ENCODE data around the gene PPIE. TPM values are rescaled to one million over a fixed set of nuclear protein-coding genes. Genes with fewer than 3 reads are reported as not detected.

PPIE gene
- total and polyA plus RNA-seq, 2 of the 8 experiments (the other 6 are each of a cell fraction or from before 2014, with no cell fraction given): 38.9 to 56.1 TPM

- CTCF ChIA-PET (ENCODE audit: partially characterized antibody): interaction anchor here (1.7 to 2.0 kb wide), 3 partner anchors 10 to 34 kb away, joined by 4 to 7 read pairs (median 4); partner anchors contain the start of gene PPIE
- no peak overlapping the region for H3K14ac ChIP-seq (ENCODE audit: insufficient read length)
- no peak overlapping the region for H3K9ac ChIP-seq (replicated peaks in 1 of 4; ENCODE audit: extremely low read depth in 1 of 4, low read depth in 3 of 4, low read length in 3 of 4)
- no peaks in the 10 kb centered on the region for H3K9me3 ChIP-seq (ENCODE audit: insufficient read depth in 2 of 2, low read depth in 1 of 2, low read length in 1 of 2)
- TF ChIP-seq CBX5 (IDR thresholded peaks at IDR 0.05; ENCODE audit: low read depth, low read length): no peak
- no peak for TF ChIP-seq TCF12 (IDR thresholded peaks at IDR 0.05; ENCODE audit: low read depth, low read length)
- TF ChIP-seq E2F6 (IDR thresholded peaks at IDR 0.05): no peak
- TF ChIP-seq HDAC6 (IDR thresholded peaks at IDR 0.05; ENCODE audit: low read depth, low read length): no peak
- no peak for TF ChIP-seq SUZ12 (IDR thresholded peaks at IDR 0.05; ENCODE audit: low read length)
- TF ChIP-seq EGR1 (IDR thresholded peaks at IDR 0.05; ENCODE audit: borderline replicate concordance, low read depth, low read length): no peak
- no peak for TF ChIP-seq TAF1 (IDR thresholded peaks at IDR 0.05; ENCODE audit: low read depth, low read length)
- no peak for TF ChIP-seq EP300 (IDR thresholded peaks at IDR 0.05; ENCODE audit: borderline replicate concordance in 1 of 2, low read depth in 2 of 2, low read length in 2 of 2)
- no peak for TF ChIP-seq ATF3 (IDR thresholded peaks at IDR 0.05; ENCODE audit: insufficient read depth, low read depth, low read length)
- no peak for TF ChIP-seq GABPA (IDR thresholded peaks at IDR 0.05; ENCODE audit: borderline replicate concordance, insufficient read depth, low read length)
- no peaks in the 10 kb centered on the region for H3K36me3 ChIP-seq (ENCODE audit: control insufficient read depth in 2 of 4, insufficient read depth in 4 of 4, low read length in 3 of 4)
- no peak overlapping the region for H2BK15ac ChIP-seq (ENCODE audit: low read length)
- H3K27me3 ChIP-seq (replicated peaks in 1 of 4; ENCODE audit: control insufficient read depth in 3 of 4, extremely low read depth in 1 of 4, insufficient read depth in 3 of 4, low read length in 3 of 4): peaks cover 45 to 94% (median 78%) of the 10 kb centered on the region in 4 experiments
- peaks cover 6% of the 10 kb centered on the region in 2 experiments for H4K20me1 ChIP-seq (replicated peaks in 1 of 2; ENCODE audit: control insufficient read depth in 1 of 2, insufficient read depth in 2 of 2, low read length in 2 of 2)
- H2AK5ac ChIP-seq (ENCODE audit: low read depth, low read length): no peak overlapping the region
- no peak overlapping the region for H3K4me2 ChIP-seq (ENCODE audit: insufficient read depth in 1 of 2, low read depth in 2 of 2, low read length in 2 of 2)
- H3K4ac ChIP-seq (replicated peaks; ENCODE audit: insufficient read length, low read depth, low read length): no peak overlapping the region
- H3K27ac ChIP-seq (ENCODE audit: low read depth, low read length): no peak overlapping the region
- no peak overlapping the region for H3K56ac ChIP-seq (replicated peaks; ENCODE audit: insufficient read length, low read depth, low read length)
- no peak overlapping the region for H3K4me3 ChIP-seq (ENCODE audit: extremely low read depth in 1 of 4, insufficient read depth in 2 of 4, low read depth in 3 of 4, low read length in 4 of 4)
- no peak for DNase-seq (ENCODE audit: low read depth in 1 of 2, low spot score in 2 of 2)
- no peak overlapping the region for H2BK120ac ChIP-seq (replicated peaks; ENCODE audit: low read depth, low read length)
- no peak for FAIRE-seq
- no peaks in the 10 kb centered on the region for H3K79me1 ChIP-seq (ENCODE audit: low read depth, low read length)
- no peak overlapping the region for H3K18ac ChIP-seq (ENCODE audit: extremely low read depth, low read length)
- no peak overlapping the region for H2AFZ ChIP-seq (ENCODE audit: low read length)
- H3K79me2 ChIP-seq (ENCODE audit: control insufficient read depth in 1 of 2, insufficient read depth in 2 of 2, low read length in 2 of 2): no peaks in the 10 kb centered on the region
- POLR2A ChIA-PET (ENCODE audit: partially characterized antibody): interaction anchor here (0.6 kb wide), 1 partner anchor 288 kb away, joined by 3 read pairs; no protein-coding TSS in a partner anchor
- no peak overlapping the region for H2BK12ac ChIP-seq (ENCODE audit: low read depth, low read length)
- H3K23ac ChIP-seq (ENCODE audit: insufficient read length): no peak overlapping the region
- H4K91ac ChIP-seq (replicated peaks; ENCODE audit: insufficient read length, low read length): no peak overlapping the region
- peaks cover 0 to 17% (median 9%) of the 10 kb centered on the region in 4 experiments; a peak in 5 of 7 replicates for H3K4me1 ChIP-seq (replicated peaks in 1 of 4; ENCODE audit: control insufficient read depth in 3 of 4, insufficient read depth in 4 of 4, low read length in 3 of 4)
- H2BK20ac ChIP-seq (ENCODE audit: low read length): no peak overlapping the region
- H2BK5ac ChIP-seq (ENCODE audit: low read depth, low read length): no peak overlapping the region
- H3K23me2 ChIP-seq (ENCODE audit: low read depth, low read length): no peaks in the 10 kb centered on the region; the same call in 1 of the 2 replicates
- no peak overlapping the region for H4K5ac ChIP-seq (ENCODE audit: insufficient read length, low read depth, low read length)
- no peak overlapping the region for H4K8ac ChIP-seq (ENCODE audit: extremely low read depth, insufficient read depth, low read length)
- 93% methylated on average over 1 of the region's 1 CpG; no CpG with 5 or more reads in 1 of the 2 experiments for WGBS, 2 experiments (ENCODE audit: extremely low coverage in 1 of 2, insufficient coverage in 1 of 2, insufficient read length in 1 of 2, insufficient replicate concordance in 2 of 2, low coverage in 1 of 2, low lambda C conversion rate in 2 of 2, missing lambda C conversion rate in 1 of 2)
Observed at GRCh38 chr1:39704757-39705156, 33.9 kb upstream of the PPIE start.
